A549 treated with CpdA at 1 μM for 4 hours (cell line): ENCODE results near the gene SRSF1. TPM values are rescaled to one million over a fixed set of nuclear protein-coding genes. Genes with fewer than 3 reads are reported as not detected.

Source experiments
- total RNA-seq: library from RNA; stranded (reverse); fragments of 200-300 nt; extraction: Qiagen RNA extraction; gene quantifications from 5 replicates; pipeline ENCODE4 v1.2.3, GENCODE V29; 2022; ENCODE audit warnings: low read depth

The SRSF1 gene, protein sequence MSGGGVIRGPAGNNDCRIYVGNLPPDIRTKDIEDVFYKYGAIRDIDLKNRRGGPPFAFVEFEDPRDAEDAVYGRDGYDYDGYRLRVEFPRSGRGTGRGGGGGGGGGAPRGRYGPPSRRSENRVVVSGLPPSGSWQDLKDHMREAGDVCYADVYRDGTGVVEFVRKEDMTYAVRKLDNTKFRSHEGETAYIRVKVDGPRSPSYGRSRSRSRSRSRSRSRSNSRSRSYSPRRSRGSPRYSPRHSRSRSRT
- total RNA-seq, result 257 to 295 TPM (median 264 TPM) in 5 replicates

DNA sequence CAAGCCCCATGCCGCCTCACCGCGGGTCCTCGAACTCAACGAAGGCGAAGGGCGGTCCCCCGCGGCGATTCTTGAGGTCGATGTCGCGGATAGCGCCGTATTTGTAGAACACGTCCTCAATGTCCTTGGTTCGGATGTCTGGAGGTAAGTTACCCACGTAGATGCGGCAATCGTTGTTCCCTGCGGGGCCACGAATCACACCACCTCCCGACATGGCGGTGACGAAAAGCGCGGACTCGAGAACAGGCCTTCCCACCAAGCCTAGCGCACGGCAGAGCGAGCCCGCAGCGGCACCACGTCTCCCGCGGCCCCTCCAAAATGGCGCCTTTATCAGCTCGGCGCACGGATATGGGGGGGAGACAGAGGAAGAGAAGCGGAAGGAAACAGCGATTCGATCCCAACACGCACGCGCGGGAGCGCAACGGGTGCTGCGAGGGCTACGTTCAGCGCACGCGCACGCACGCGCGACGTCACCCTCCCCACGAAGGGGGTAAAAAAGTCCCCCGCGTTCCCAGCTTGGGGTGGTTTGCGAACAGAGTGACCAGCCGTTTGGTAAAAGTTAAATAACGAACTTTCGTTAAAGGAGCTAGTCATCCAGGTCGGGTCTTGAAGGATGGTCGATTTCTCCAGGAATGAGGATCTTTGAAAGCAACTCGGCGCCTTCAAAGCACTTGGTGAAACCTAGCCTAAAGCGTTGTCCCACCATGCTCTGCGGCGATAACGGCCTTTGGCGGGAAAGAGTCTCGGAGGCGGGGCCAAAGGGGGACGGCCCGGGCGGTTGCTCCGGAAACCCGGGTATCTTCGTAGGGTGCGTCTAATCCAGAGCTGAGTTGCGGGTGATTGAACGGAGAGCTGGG lies at the start of gene SRSF1:
Gene SRSF1 (minus strand): TSS at position 323 of the 857 bp plus-strand sequence. CDS start 109 bp downstream, at position 214.

DNA sequence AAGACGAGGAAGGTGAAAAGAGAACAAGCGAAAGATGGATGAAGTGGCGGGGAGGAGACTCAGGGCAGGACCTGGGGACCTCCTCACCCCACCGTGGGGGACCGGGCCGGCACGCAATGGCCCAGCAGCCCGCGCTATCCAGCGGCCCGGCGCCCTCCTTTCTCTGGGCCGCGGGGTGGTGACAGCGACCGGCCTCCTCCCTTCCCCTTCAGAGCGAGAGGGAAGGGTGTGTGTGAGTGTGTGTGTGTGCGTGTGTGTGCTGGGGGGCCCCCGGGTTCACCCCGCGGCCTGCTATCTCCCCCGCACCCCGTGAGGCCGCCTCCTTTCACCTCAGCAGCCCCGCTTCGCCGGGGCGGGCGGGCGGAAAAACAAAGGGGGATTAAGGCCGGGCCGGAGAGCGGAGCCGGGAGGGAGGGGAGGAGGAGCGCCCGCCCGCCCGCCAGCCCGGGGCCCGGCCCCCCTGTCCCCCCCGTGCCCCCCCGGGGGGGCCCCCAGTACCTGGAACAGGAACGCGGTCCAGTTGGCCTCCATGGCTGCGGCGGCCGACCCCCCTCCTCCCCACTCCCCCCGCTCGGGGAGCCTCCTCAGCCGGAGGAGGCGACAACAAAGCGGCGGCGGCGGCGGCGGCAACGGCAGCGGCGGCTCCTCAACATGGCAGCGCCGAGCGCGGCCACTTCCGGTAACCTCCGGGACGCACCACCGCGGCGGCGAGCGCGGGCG lies 19.3 kb downstream of the SRSF1 start, which contains the start of gene VEZF1:
Gene VEZF1 (minus strand): TSS at position 674 of the 720 bp plus-strand sequence. CDS start 143 bp downstream, at position 531.

DNA sequence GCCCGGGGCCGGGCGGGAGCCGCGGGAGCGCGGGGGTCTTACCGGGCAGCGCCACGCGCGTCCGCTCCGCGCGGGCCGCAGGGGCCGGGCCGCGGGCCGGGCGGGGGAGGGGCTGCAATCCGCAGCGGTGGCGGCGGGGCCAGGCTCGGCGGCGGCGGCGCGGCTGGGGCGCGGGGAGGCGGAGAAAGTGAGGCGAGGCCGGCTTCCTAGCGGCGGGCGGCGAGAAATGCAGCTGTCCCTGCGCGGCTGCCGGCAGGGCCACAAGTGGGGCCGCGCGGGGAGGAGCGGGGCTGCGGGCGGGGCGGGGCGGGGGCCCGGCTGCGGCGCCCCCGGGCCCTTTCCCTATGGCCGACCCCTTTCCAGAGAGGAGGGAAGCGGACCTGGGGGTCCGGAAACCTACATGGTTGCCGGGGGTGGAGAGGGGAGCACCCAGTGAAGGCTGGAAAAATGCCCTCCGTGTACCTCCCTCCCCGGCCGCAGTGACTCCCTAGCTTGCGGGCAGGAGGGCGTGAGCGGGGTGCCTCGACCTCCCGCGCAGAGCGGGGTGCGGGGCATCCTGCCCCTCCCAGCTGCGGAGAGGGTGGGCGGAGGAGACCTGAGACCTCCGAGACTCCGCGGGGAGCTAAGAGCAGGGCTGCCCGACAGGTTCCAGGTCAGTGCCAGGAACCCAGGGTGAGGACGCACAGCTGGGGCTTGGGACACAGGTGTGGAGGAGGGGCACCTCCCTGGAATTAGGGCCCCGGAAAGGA lies 51.7 kb downstream of the SRSF1 start, which contains the start of gene CUEDC1:
Gene CUEDC1 (minus strand): TSS at position 230 of the 749 bp plus-strand sequence. CDS start 69,848 bp downstream, outside the sequence.

Other genes with a start within 250 kb of the SRSF1 start
- gene MRPS23, start 157.2 kb downstream of the SRSF1 start, total RNA-seq, result 150 to 213 TPM (median 156 TPM) in 5 replicates
- 47.4 to 55.3 TPM (median 51.3 TPM) in 5 replicates for gene CUEDC1, start 51.8 kb downstream of the SRSF1 start, total RNA-seq
- gene VEZF1, start 19.0 kb downstream of the SRSF1 start, total RNA-seq, result 38.2 to 44.4 TPM (median 42.6 TPM) in 5 replicates
- 20.0 to 23.6 TPM (median 22.9 TPM) in 5 replicates for gene DYNLL2, start 76.2 kb upstream of the SRSF1 start, total RNA-seq
- gene OR4D1, start 141.1 kb upstream of the SRSF1 start, total RNA-seq, result 0.01 to 0.03 TPM in 2 of 5 replicates, not detected in the others
- gene OR4D2, start 159.7 kb upstream of the SRSF1 start, total RNA-seq, result not detected in 5 replicates
- not detected in 5 replicates for gene EPX, start 185.5 kb upstream of the SRSF1 start, total RNA-seq
- 9.4 to 12.3 TPM (median 12.1 TPM) in 5 replicates for gene MKS1, start 212.0 kb upstream of the SRSF1 start, total RNA-seq
- not detected in 5 replicates for gene LPO, start 231.3 kb upstream of the SRSF1 start, total RNA-seq